Neuronal stem cell (in vitro differentiated cells): Measurements from ENCODE around the gene ATP2A3.

Source experiments
- DNase-seq: peaks from one replicate; pipeline ENCODE4 v3.0.0-alpha.2; 2013; ENCODE audit warnings: low spot score
- H2AFZ ChIP-seq: one replicate; pipeline ENCODE4 v1.6.1; 2013; ENCODE audit warnings: mild to moderate bottlenecking, low read length, inconsistent platforms
- H2AK5ac ChIP-seq: 2 replicates; pipeline ENCODE4 v1.6.1; 2013; ENCODE audit warnings: low read depth, mild to moderate bottlenecking, inconsistent platforms, low read length, moderate library complexity, mixed read lengths
- H2BK120ac ChIP-seq: 2 replicates; pipeline ENCODE4 v1.6.1; 2013; ENCODE audit warnings: low read depth, mild to moderate bottlenecking, inconsistent platforms, low read length, moderate library complexity, mixed read lengths
- H2BK12ac ChIP-seq: one replicate; pipeline ENCODE4 v1.6.1; 2013; ENCODE audit warnings: low read length, inconsistent platforms
- H2BK15ac ChIP-seq: 2 replicates; pipeline ENCODE4 v1.6.1; 2013; ENCODE audit warnings: mild to moderate bottlenecking, low read length, inconsistent platforms, mixed read lengths
- H2BK5ac ChIP-seq: one replicate; pipeline ENCODE4 v1.6.1; 2013; ENCODE audit warnings: inconsistent platforms, mild to moderate bottlenecking, low read length, moderate library complexity
- H3K14ac ChIP-seq: one replicate; pipeline ENCODE4 v1.6.1; 2013; ENCODE audit warnings: low read length, inconsistent platforms
- H3K18ac ChIP-seq: 2 replicates; pipeline ENCODE4 v1.6.1; 2013; ENCODE audit warnings: low read length, inconsistent platforms
- H3K23ac ChIP-seq: 2 replicates; pipeline ENCODE4 v1.6.1; 2013; ENCODE audit warnings: low read depth, mild to moderate bottlenecking, mixed read lengths, low read length, inconsistent platforms; ENCODE audit not compliant: poor library complexity
- H3K27ac ChIP-seq: replicated peaks from 3 replicates; pipeline ENCODE4 v1.5.1; 2013; ENCODE audit warnings: low read length, inconsistent platforms
- H3K27me3 ChIP-seq, 3 experiments: 2 replicates each; pipeline ENCODE4 v1.6.1; 2013; ENCODE audit warnings: low read length in 3 of 3, mild to moderate bottlenecking in 2 of 3, inconsistent platforms in 1 of 3, low read depth in 1 of 3, mixed read lengths in 1 of 3, moderate library complexity in 1 of 3; ENCODE audit not compliant: control insufficient read depth in 3 of 3, insufficient read depth in 3 of 3
- H3K36me3 ChIP-seq, 2 donors: replicated peaks in 1 of 2; 2 replicates each; pipeline ENCODE4 v1.6.1; 2013; ENCODE audit warnings: low read length in 2 of 2; ENCODE audit not compliant: control insufficient read depth in 2 of 2, insufficient read depth in 2 of 2
- H3K4ac ChIP-seq: 2 replicates; pipeline ENCODE4 v1.6.1; 2013; ENCODE audit warnings: inconsistent platforms, mild to moderate bottlenecking, low read length, moderate library complexity
- H3K4me1 ChIP-seq, 2 donors: 1 replicate in 1 of 2; 2 replicates in 1 of 2; pipeline ENCODE4 v1.6.1; 2013; ENCODE audit warnings: low read length in 2 of 2, low read depth in 1 of 2; ENCODE audit not compliant: control insufficient read depth in 2 of 2, insufficient read depth in 1 of 2
- H3K4me2 ChIP-seq: one replicate; pipeline ENCODE4 v1.6.1; 2013; ENCODE audit warnings: mild to moderate bottlenecking, low read length, inconsistent platforms; ENCODE audit not compliant: insufficient read depth, poor library complexity, severe bottlenecking
- H3K4me3 ChIP-seq, 2 donors: 2 replicates each; pipeline ENCODE4 v1.5.1; 2013; ENCODE audit warnings: low read length in 2 of 2, mild to moderate bottlenecking in 2 of 2, inconsistent platforms in 1 of 2, moderate library complexity in 1 of 2
- H3K79me1 ChIP-seq: one replicate; pipeline ENCODE4 v1.6.1; 2013; ENCODE audit warnings: low read depth, mild to moderate bottlenecking, inconsistent platforms, low read length, moderate library complexity
- H3K9ac ChIP-seq: one replicate; pipeline ENCODE4 v1.6.1; 2013; ENCODE audit warnings: mild to moderate bottlenecking, low read depth, low read length, inconsistent platforms; ENCODE audit not compliant: poor library complexity
- H3K9me3 ChIP-seq, 2 donors: replicated peaks in 1 of 2; 2 replicates each; pipeline versions ENCODE3 to v1.6.1; 2013; ENCODE audit warnings: low read length in 2 of 2, mild to moderate bottlenecking in 2 of 2, inconsistent platforms in 1 of 2, low read depth in 1 of 2, mixed read lengths in 1 of 2, moderate library complexity in 1 of 2; ENCODE audit not compliant: control insufficient read depth in 2 of 2, insufficient read depth in 1 of 2
- H4K8ac ChIP-seq: one replicate; pipeline ENCODE4 v1.6.1; 2013; ENCODE audit warnings: low read depth, mild to moderate bottlenecking, inconsistent platforms, low read length, moderate library complexity
- H4K91ac ChIP-seq: one replicate; pipeline ENCODE4 v1.6.1; 2013; ENCODE audit warnings: low read length, low read depth, mild to moderate bottlenecking, inconsistent platforms; ENCODE audit not compliant: poor library complexity
- WGBS, 2 donors: extraction: QIAGEN DNeasy Blood & Tissue Kit; methylation state at CpG; one replicate each; pipeline ENCODE4 v1.1.7; 2013; ENCODE audit warnings: missing lambda C conversion rate in 2 of 2, mixed read lengths in 1 of 2; ENCODE audit not compliant: insufficient read length in 2 of 2, insufficient replicate concordance in 1 of 2; ENCODE audit errors: extremely low coverage in 2 of 2; 5-methylcytosine and 5-hydroxymethylcytosine counted together

Gene ATP2A3

DNA sequence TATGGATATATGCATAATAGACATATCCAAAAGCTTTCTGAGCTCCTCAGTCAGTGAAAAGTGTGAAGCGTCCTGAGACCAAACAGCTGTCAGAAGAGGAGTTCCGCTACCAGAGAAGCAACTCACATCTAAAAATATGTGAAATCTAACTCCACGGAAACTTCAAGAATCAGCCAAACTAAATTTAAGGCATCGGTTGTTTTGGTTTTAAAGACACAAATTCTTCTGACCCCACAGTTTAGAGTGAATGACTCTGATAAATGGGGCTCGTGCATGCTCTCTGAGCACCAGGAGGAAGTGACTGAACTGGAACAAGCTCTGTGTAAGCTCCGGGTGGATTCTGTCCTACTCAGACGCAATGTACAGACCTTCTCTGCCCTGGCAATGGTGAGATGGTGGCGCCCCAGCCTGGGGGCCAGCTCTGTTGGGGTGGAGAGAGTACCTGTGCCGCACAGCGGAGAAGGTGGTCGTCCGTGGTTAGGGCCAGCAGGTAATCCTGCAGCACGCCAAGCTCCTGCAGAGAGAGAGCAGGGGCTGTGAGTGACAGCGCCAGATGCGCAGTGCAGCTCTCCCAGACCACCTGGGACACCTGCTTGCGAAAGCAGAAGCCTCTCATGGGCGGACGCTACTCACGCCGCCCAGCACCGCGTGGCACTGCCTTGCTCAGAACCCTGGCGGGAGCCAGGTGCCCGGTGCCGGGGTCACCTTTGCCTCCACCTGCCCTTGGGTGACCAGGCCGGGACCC, 44.4 kb upstream of the ATP2A3 start:
- no peaks in the 10 kb centered on the region for H3K9me3 ChIP-seq
- H2BK15ac ChIP-seq, result no peak overlapping the region
- H3K4me3 ChIP-seq, result no peak overlapping the region
- no peak overlapping the region for H3K18ac ChIP-seq
- H3K36me3 ChIP-seq, result peaks cover 11 to 73% of the 10 kb centered on the region in 2 donors
- H2BK5ac ChIP-seq, result no peak overlapping the region
- no peak overlapping the region for H4K91ac ChIP-seq
- no peak for DNase-seq
- peak overlapping the region; percentile 31 for H3K14ac ChIP-seq
- H3K27me3 ChIP-seq, result no peaks in the 10 kb centered on the region
- no peak overlapping the region for H3K4me2 ChIP-seq
- H3K79me1 ChIP-seq, result no peaks in the 10 kb centered on the region
- H3K4ac ChIP-seq, result no peak overlapping the region
- H2BK120ac ChIP-seq, result no peak overlapping the region
- H3K4me1 ChIP-seq, result peaks cover 0 to 4% of the 10 kb centered on the region in 2 donors
- no peak overlapping the region for H3K27ac ChIP-seq
- no peak overlapping the region for H3K23ac ChIP-seq
- H2AK5ac ChIP-seq, result no peak overlapping the region
- no peak overlapping the region for H2BK12ac ChIP-seq
- no peak overlapping the region for H4K8ac ChIP-seq
- no peak overlapping the region for H3K9ac ChIP-seq
- WGBS, 2 donors, result no CpG with 5 or more reads among the region's 26 CpGs
- H2AFZ ChIP-seq, result no peak overlapping the region

DNA sequence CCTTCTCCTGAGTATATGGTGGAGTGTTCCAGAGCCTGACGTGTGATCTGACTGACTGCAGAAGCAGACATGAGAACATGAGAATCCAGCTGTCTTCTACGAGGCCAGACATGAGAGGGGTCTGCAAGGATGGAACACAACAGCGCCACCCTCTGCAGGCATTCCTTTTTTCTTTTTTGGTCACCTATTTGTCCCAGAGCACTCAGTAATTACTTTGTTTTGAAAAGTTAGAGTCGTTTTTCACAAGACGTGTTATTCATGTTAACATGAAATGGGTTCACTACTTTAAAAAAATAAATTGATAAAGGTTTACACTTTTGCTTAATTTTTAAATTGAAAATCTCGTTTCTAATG, 43.8 kb upstream of the ATP2A3 start:
- H2BK120ac ChIP-seq, result no peak overlapping the region
- no peak overlapping the region for H3K4ac ChIP-seq
- H2BK15ac ChIP-seq, result no peak overlapping the region
- H3K4me2 ChIP-seq, result no peak overlapping the region
- H3K9ac ChIP-seq, result no peak overlapping the region
- no peak overlapping the region for H3K14ac ChIP-seq
- no peak overlapping the region for H3K27ac ChIP-seq
- H3K9me3 ChIP-seq, result no peaks in the 10 kb centered on the region
- peaks cover 0 to 4% of the 10 kb centered on the region in 2 donors for H3K4me1 ChIP-seq
- H2AK5ac ChIP-seq, result no peak overlapping the region
- no peak overlapping the region for H2AFZ ChIP-seq
- DNase-seq, result no peak
- no peak overlapping the region for H2BK5ac ChIP-seq
- H4K91ac ChIP-seq, result no peak overlapping the region
- peaks cover 10 to 67% of the 10 kb centered on the region in 2 donors for H3K36me3 ChIP-seq
- no peak overlapping the region for H4K8ac ChIP-seq
- H2BK12ac ChIP-seq, result no peak overlapping the region
- no peak overlapping the region for H3K18ac ChIP-seq
- no peaks in the 10 kb centered on the region for H3K79me1 ChIP-seq
- no peaks in the 10 kb centered on the region for H3K27me3 ChIP-seq
- WGBS, 2 donors, result no CpG with 5 or more reads among the region's 6 CpGs
- no peak overlapping the region for H3K23ac ChIP-seq
- no peak overlapping the region for H3K4me3 ChIP-seq

DNA sequence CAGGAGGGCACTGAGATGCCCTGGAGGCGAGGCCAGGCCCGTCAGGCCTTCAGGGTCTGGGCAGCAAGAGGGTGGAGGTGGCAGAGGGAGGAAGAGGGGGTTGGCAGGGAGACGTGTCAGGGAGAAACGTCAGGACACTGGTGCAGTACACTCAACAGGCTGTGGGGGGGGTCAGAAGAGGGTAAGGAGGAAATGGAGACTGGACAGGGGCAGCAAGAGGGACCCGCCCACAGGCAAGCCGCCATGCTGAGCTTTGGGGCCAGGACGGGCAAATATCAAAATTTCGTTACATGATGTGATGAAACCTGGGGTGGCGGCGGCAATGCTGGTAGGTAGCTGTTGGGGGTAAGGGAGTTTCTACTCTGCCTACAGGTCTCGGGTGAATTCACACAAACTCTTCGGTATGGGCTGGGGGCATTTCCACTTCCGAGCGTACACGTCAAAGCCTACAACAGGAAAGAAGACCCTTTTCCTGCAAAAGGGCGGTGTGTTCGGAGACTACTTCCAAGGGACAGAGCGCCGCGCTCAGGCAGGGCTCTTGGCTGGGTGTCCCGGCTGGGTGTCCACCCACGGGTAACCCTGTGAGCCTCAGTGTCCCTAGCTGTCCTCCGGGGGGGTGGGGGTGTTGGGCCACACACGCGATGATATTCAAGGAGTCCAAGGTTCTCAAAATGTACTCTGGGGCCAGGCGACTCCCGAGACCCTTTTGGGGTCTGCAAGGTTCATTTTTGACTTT, 43.3 kb upstream of the ATP2A3 start:
- DNase-seq, result no peak
- Histone ChIP-seq H3K4ac (no peak overlapping the region), H3K14ac (no peak overlapping the region), H3K9me3 (no peaks in the 10 kb centered on the region), H3K9ac (no peak overlapping the region), H3K23ac (no peak overlapping the region), H3K4me3 (no peak overlapping the region), H4K91ac (no peak overlapping the region), H2AK5ac (no peak overlapping the region), H3K27me3 (no peaks in the 10 kb centered on the region), H3K18ac (no peak overlapping the region), H2BK12ac (peak overlapping the region; percentile 60), H2AFZ (no peak overlapping the region), H3K36me3 (peaks cover 10 to 62% of the 10 kb centered on the region in 2 donors), H4K8ac (no peak overlapping the region), H2BK120ac (no peak overlapping the region), H2BK5ac (no peak overlapping the region), H3K4me1 (peaks cover 0 to 4% of the 10 kb centered on the region in 2 donors), H3K27ac (no peak overlapping the region), H3K4me2 (no peak overlapping the region), H2BK15ac (no peak overlapping the region), H3K79me1 (no peaks in the 10 kb centered on the region)
- no CpG with 5 or more reads among the region's 27 CpGs for WGBS, 2 donors

DNA sequence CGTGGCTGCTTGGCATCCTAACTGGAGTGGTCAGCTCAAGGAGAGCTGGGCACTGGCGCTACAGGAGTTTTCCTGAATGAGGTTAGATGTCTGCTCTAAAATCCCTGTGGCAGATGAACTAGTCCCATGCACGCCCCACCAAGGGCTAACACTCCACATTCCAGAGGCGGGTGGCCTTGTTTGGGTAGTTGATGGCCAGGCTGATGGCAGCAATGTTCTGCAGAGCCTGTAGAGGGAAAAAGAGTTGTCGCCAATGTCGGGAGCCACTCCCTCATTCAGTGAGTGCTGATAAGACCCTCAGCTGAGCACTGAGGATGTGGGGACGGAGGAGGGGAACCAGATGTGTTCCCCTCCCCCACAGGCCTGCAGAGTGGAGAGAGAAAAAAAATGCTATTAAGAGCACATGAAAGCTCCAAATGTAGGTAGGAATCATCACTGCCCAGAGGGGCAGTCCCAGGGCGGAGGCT, 42.5 kb upstream of the ATP2A3 start:
- Histone ChIP-seq H2BK5ac (no peak overlapping the region), H3K27me3 (no peaks in the 10 kb centered on the region)
- WGBS, 2 donors, result no CpG with 5 or more reads among the region's 8 CpGs

More for the DNA sequence above, 42.5 kb upstream of the ATP2A3 start:
- Histone ChIP-seq H2AK5ac (no peak overlapping the region), H3K14ac (peak overlapping the region; percentile 27), H3K27ac (no peak overlapping the region), H4K91ac (no peak overlapping the region), H2BK15ac (no peak overlapping the region), H4K8ac (no peak overlapping the region), H3K4me2 (no peak overlapping the region), H3K36me3 (peaks cover 6 to 54% of the 10 kb centered on the region in 2 donors), H3K23ac (no peak overlapping the region), H3K9ac (no peak overlapping the region), H3K4me1 (peaks cover 0 to 4% of the 10 kb centered on the region in 2 donors), H3K18ac (no peak overlapping the region), H3K4me3 (no peak overlapping the region), H3K4ac (no peak overlapping the region), H3K79me1 (no peaks in the 10 kb centered on the region), H2BK12ac (no peak overlapping the region), H2BK120ac (no peak overlapping the region), H3K9me3 (no peaks in the 10 kb centered on the region), H2AFZ (no peak overlapping the region)
- DNase-seq, result no peak
